HG02973 (cell line): ENCODE results near the gene SYNE2.
"Not testable (repeated sequence)": the region's sequence is repeated elsewhere in the genome, so short reads cannot be mapped to it uniquely, and the experiment has no call there.

ENCODE experiments used
- ATAC-seq: cut with Tn5 transposase; IDR thresholded peaks from one replicate; pipeline ENCODE4 v1.9.1; 2021; ENCODE audit warnings: moderate library complexity; ENCODE audit not compliant: unreplicated experiment

The SYNE2 gene

GRCh38 chr14:64117671-64118402 lies 265.0 kb downstream of the SYNE2 start:
- no peak for ATAC-seq

DNA sequence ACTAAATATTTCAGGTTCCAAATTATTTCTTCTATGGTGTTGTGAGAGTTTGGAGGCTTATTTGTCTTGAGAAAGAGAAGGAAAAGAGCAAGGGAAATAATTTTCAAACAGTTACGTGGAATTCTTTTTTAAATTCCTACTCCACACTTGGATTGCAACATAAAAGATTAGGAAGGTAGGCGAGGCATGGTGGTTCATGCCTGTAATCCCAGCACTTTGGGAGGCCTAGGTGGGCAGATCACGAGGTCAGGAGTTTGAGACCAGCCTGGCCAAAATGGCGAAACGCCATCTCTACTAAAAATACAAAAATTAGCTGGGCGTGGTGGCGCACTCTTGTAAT lies 265.6 kb downstream of the SYNE2 start:
- not testable (repeated sequence) for ATAC-seq

- no peak for ATAC-seq
Measured at GRCh38 chr14:64118892-64119291, 266.1 kb downstream of the SYNE2 start.

- ATAC-seq, result no peak
Measured at GRCh38 chr14:64119500-64119899, 266.7 kb downstream of the SYNE2 start.

DNA sequence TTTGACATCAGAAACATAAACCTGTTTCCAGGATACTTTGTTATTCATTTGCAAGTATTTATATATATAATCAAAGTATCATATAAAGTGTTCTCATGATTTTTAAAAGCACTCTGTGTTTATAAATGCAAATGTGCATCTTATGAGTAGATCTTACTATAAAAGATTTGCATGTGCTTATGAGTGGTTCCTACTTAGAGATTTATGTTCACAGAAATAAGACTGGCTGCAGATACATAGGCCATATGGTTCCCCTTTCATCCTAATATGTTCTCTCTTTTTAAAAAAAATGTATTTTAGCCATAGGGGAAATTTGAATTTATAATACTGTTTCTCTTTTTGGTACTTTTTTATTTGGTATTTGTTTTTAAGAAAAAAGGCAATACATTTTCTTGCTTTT lies 267.2 kb downstream of the SYNE2 start:
- no peak for ATAC-seq

GRCh38 chr14:64123241-64123822 lies 270.5 kb downstream of the SYNE2 start:
- no peak for ATAC-seq

GRCh38 chr14:64125270-64125669 lies 272.5 kb downstream of the SYNE2 start:
- ATAC-seq, result no peak

- no peak for ATAC-seq
Measured at GRCh38 chr14:64126548-64126947, 273.7 kb downstream of the SYNE2 start.

GRCh38 chr14:64137657-64138290 lies 285.0 kb downstream of the SYNE2 start:
- ATAC-seq, result no peak

GRCh38 chr14:64147126-64147790 lies 294.5 kb downstream of the SYNE2 start:
- ATAC-seq, result no peak

- ATAC-seq, result no peak
Measured at GRCh38 chr14:64149921-64150320, 297.1 kb downstream of the SYNE2 start.

- no peak for ATAC-seq
Measured at GRCh38 chr14:64158608-64159007, 305.8 kb downstream of the SYNE2 start.

DNA sequence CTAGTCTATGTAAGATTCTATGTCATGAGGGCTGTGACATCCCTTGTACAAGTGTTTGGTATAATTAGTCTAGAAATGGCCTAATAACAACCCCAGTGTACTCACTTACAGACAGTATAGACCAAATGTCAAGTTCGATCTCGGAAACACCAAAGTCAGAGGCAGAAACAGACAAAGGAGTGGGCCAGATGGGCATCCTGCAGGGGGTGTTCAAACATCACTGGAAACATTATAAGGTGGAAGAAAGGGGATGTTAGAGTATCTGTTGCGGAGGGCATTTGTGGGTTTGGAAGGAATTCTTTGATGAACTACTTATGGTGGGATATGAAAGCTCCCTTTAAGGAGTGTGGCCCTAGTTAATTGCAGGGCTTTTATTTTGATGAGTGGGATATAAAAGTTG lies 306.8 kb downstream of the SYNE2 start:
- ATAC-seq, result no peak

GRCh38 chr14:64170181-64170580 lies 317.4 kb downstream of the SYNE2 start:
- ATAC-seq, result no peak

DNA sequence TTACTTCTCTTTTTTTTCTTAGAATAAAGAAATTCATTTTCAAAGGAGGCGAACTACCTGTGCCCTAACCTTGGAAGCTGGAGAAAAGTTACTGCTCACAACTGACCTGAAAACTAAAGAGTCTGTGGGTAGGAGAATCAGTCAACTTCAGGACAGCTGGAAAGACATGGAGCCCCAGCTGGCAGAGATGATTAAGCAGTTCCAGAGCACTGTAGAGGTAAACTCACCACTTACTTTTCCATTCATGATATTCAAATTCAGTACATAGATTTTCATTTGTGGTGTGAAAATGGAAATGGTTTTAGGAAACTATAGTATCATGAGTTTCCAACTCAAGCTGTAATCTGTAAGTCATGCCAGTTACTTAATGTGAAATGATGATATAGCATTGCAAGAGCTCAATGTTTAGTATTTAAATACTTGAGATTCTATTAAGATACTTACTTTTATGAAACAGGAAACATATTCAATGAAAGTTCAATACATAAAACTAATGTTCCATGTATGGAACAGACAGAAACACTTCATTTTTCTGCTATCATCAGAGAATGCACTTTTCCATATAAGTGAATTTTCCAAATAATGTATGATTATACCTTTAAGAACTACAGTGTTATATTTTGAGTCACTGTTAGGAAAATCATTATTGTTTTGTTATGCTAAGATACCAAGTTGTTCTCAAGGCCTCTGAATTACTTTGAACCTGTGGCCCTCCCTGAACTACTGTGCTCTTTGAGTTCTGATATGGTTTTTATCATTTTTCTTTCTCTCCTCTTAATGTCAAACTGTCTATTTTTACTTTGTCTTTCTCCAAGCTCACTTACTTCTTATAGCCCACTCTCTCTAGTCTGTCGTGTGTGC lies 322.3 kb downstream of the SYNE2 start:
- ATAC-seq, result no peak

GRCh38 chr14:64176330-64176729 lies 323.5 kb downstream of the SYNE2 start:
- no peak for ATAC-seq

GRCh38 chr14:64178814-64179213 lies 326.0 kb downstream of the SYNE2 start:
- ATAC-seq, result no peak

- not testable (repeated sequence) for ATAC-seq
Measured at GRCh38 chr14:64182908-64183307, 330.1 kb downstream of the SYNE2 start.

DNA sequence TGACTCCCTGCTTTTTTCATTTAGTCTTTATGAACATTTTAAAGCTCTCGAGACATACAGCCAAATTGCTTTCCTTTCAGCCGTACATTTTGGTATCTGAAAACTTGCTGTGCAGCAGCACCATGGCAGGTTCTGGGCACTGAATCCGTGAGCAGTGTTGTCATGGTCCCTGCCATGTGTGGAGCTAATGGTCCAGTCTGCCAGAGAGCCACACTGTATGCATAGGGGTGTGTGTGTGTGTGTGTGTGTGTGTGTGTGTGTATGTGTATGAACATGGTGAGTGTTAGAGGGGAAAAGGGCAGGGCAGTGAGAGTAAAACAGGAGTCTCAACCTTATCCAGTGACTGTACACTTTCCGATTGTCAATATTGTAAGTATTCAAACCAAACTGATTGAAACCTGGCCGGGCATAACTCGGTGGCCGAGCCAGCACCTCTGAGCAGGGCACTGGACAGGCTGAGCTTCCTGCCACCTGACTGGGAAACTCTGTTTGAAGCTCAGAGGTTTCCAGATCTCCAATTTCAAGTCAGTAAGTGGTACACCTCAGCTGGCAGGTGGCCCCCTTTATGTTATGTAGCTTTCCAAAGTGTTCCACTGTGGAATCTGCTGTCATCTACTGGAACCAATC lies 331.4 kb downstream of the SYNE2 start:
- no peak for ATAC-seq

- no peak for ATAC-seq
Measured at GRCh38 chr14:64185184-64185583, 332.4 kb downstream of the SYNE2 start.
